Panc1 (cell line): ENCODE measurements around the gene TSHZ2. TPM values are rescaled to one million over a fixed set of nuclear protein-coding genes. Genes with fewer than 3 reads are reported as not detected.

Source experiments
- ATAC-seq: fragments of 200-7000 bp; cut with Tn5 transposase; 2 replicates; pipeline ENCODE4 v1.9.1; 2020; ENCODE audit warnings: mild to moderate bottlenecking, moderate library complexity
- BruUV-seq: library from RNA; stranded (reverse); fragments of 400-500 nt; replicated peaks from 2 replicates; lab custom pipeline; 2021; lab: Mats Ljungman, UMichigan
- CTCF ChIA-PET: fragments of 300-600 bp; sonication (Branson Sonifier 250); formaldehyde crosslinking; loops from one replicate; lab custom pipeline; 2022; ENCODE audit warnings: antibody characterized with exemption; lab: Charles Lee
- POLR2A ChIA-PET: fragments of 300-600 bp; sonication (Branson Sonifier 250); formaldehyde crosslinking; loops from one replicate; lab custom pipeline; 2022; ENCODE audit warnings: antibody characterized with exemption; lab: Charles Lee
- DNase-seq: peaks from one replicate; pipeline ENCODE4 v3.0.0-alpha.2; 2010; ENCODE audit warnings: low read depth, low spot score
- H3K27ac ChIP-seq: 2 replicates; pipeline ENCODE4 v1.5.1; 2011; ENCODE audit warnings: mild to moderate bottlenecking, low read length, inconsistent platforms
- H3K27me3 ChIP-seq: fragments of 200-500 bp; sonication (Bioruptor generic); 2 replicates; pipeline ENCODE4 v1.6.0; 2014; ENCODE audit warnings: low read length, inconsistent platforms; ENCODE audit not compliant: control insufficient read depth, insufficient read depth
- H3K36me3 ChIP-seq: fragments of 200-500 bp; sonication (Bioruptor generic); 2 replicates; pipeline ENCODE4 v1.5.1; 2014; ENCODE audit warnings: inconsistent platforms, mild to moderate bottlenecking, low read length, moderate library complexity; ENCODE audit not compliant: control insufficient read depth, insufficient read depth
- H3K4me1 ChIP-seq: 2 replicates; pipeline ENCODE4 v1.5.1; 2011; ENCODE audit warnings: inconsistent platforms, mild to moderate bottlenecking, low read length, moderate library complexity; ENCODE audit not compliant: control insufficient read depth, insufficient read depth
- H3K4me3 ChIP-seq, 2 experiments: 2 replicates each; pipeline ENCODE4 v1.5.1; 2011 to 2012; ENCODE audit warnings: low read depth in 2 of 2, low read length in 2 of 2, mild to moderate bottlenecking in 2 of 2, inconsistent platforms in 1 of 2, moderate library complexity in 1 of 2
- H3K9me3 ChIP-seq: fragments of 200-500 bp; sonication (Bioruptor generic); 2 replicates; pipeline ENCODE4 v1.5.1; 2014; ENCODE audit warnings: low read depth, mild to moderate bottlenecking, inconsistent platforms, low read length, moderate library complexity; ENCODE audit not compliant: control insufficient read depth, insufficient read depth
- POLR2AphosphoS5 ChIP-seq: IDR thresholded peaks from 2 replicates; pipeline ENCODE4 v1.6.1; 2012; ENCODE audit warnings: mild to moderate bottlenecking, low read depth, low read length, moderate library complexity
- SIN3A ChIP-seq: IDR thresholded peaks from 2 replicates; pipeline ENCODE4 v1.6.1; 2012; ENCODE audit warnings: low read depth, mild to moderate bottlenecking, low read length, moderate library complexity, borderline replicate concordance; ENCODE audit not compliant: insufficient read depth
- TCF7L2 ChIP-seq: IDR thresholded peaks from 2 replicates; pipeline ENCODE4 v1.6.1; 2011; ENCODE audit warnings: mild to moderate bottlenecking, low read depth, low read length, inconsistent platforms
- in situ Hi-C: cut with HindIII; loops from 2 replicates; pipeline ENCODE4 v1.10.0; 2016; ENCODE audit warnings: low sequenced_read_pairs, low pct_unique_long_range_greater_than_20kb
- intact Hi-C: fragments of 100-400 bp; cut with micrococcal nuclease; formaldehyde crosslinking; loops from one replicate; pipeline ENCODE4 v1.10.0; 2022; ENCODE audit not compliant: unreplicated experiment
- total RNA-seq: library from RNA; stranded (reverse); gene quantifications from one replicate; pipeline ENCODE4 v1.2.1, GENCODE V29; 2021; ENCODE audit not compliant: unreplicated experiment
- TF ChIP-seq, protein P1 (sequence below), 2 experiments: IDR thresholded peaks; 2 replicates each; pipeline ENCODE4 v1.6.1; 2011 to 2012; ENCODE audit warnings: low read depth in 2 of 2, control low read depth in 1 of 2, low read length in 1 of 2, mild to moderate bottlenecking in 1 of 2, moderate library complexity in 1 of 2; ENCODE audit not compliant: insufficient read depth in 1 of 2
- TF ChIP-seq, protein P2 (sequence below): fragments of 450-650 bp; IDR thresholded peaks from 2 replicates; pipeline ENCODE4 v1.5.1; 2017; ENCODE audit warnings: mild to moderate bottlenecking

Gene TSHZ2
- total RNA-seq, 1 experiment from 2014 or later = 0.36 TPM

DNA sequence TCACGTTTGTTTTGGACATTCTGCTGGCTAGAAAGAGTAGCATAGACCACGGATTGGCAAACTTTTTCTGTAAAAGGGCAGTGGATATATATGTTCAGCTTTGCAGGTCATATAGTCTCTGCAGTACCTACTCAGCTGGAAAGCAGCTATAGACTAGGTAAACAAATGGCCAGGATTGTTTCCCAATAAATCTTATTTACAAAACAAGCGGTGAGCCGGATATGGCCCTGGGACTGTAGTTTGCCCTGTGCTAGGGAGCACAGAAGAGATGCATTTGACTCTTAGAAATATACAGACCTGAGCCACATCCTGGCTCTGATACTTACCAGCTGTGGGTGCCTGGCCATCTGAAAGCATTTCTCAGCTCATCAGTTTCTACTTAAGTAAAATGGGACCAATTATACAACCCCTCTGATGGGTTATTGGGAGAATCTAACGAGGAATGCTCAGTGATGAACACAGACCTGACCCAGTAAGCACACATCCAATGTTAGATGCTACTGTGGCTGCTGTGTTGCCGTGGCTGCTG lies 120.7 kb downstream of the TSHZ2 start:
- Histone ChIP-seq H3K27ac (no peak overlapping the region), H3K4me1 (no peaks in the 10 kb centered on the region), H3K9me3 (no peaks in the 10 kb centered on the region), H3K36me3 (no peaks in the 10 kb centered on the region), H3K27me3 (no peaks in the 10 kb centered on the region; the same call in 1 of the 2 replicates), H3K4me3 (no peak overlapping the region)
- in situ Hi-C loops (no loop called here), intact Hi-C loops (no loop called here)
- BruUV-seq = no TSS peak
- CTCF ChIA-PET = no interaction called here
- ATAC-seq = no peak
- POLR2A ChIA-PET = no interaction called here
- TF ChIP-seq, protein P1, sequence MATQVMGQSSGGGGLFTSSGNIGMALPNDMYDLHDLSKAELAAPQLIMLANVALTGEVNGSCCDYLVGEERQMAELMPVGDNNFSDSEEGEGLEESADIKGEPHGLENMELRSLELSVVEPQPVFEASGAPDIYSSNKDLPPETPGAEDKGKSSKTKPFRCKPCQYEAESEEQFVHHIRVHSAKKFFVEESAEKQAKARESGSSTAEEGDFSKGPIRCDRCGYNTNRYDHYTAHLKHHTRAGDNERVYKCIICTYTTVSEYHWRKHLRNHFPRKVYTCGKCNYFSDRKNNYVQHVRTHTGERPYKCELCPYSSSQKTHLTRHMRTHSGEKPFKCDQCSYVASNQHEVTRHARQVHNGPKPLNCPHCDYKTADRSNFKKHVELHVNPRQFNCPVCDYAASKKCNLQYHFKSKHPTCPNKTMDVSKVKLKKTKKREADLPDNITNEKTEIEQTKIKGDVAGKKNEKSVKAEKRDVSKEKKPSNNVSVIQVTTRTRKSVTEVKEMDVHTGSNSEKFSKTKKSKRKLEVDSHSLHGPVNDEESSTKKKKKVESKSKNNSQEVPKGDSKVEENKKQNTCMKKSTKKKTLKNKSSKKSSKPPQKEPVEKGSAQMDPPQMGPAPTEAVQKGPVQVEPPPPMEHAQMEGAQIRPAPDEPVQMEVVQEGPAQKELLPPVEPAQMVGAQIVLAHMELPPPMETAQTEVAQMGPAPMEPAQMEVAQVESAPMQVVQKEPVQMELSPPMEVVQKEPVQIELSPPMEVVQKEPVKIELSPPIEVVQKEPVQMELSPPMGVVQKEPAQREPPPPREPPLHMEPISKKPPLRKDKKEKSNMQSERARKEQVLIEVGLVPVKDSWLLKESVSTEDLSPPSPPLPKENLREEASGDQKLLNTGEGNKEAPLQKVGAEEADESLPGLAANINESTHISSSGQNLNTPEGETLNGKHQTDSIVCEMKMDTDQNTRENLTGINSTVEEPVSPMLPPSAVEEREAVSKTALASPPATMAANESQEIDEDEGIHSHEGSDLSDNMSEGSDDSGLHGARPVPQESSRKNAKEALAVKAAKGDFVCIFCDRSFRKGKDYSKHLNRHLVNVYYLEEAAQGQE (IDR thresholded peaks at IDR 0.05; ENCODE audit: insufficient read depth in 1 of 2, low read depth in 2 of 2, low read length in 1 of 2) = no peak
- no peak for TF ChIP-seq TCF7L2
- TF ChIP-seq POLR2AphosphoS5 = no peak
- TF ChIP-seq, protein P2, sequence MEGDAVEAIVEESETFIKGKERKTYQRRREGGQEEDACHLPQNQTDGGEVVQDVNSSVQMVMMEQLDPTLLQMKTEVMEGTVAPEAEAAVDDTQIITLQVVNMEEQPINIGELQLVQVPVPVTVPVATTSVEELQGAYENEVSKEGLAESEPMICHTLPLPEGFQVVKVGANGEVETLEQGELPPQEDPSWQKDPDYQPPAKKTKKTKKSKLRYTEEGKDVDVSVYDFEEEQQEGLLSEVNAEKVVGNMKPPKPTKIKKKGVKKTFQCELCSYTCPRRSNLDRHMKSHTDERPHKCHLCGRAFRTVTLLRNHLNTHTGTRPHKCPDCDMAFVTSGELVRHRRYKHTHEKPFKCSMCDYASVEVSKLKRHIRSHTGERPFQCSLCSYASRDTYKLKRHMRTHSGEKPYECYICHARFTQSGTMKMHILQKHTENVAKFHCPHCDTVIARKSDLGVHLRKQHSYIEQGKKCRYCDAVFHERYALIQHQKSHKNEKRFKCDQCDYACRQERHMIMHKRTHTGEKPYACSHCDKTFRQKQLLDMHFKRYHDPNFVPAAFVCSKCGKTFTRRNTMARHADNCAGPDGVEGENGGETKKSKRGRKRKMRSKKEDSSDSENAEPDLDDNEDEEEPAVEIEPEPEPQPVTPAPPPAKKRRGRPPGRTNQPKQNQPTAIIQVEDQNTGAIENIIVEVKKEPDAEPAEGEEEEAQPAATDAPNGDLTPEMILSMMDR = no peak
- TF ChIP-seq SIN3A = no peak
- DNase-seq = no peak

DNA sequence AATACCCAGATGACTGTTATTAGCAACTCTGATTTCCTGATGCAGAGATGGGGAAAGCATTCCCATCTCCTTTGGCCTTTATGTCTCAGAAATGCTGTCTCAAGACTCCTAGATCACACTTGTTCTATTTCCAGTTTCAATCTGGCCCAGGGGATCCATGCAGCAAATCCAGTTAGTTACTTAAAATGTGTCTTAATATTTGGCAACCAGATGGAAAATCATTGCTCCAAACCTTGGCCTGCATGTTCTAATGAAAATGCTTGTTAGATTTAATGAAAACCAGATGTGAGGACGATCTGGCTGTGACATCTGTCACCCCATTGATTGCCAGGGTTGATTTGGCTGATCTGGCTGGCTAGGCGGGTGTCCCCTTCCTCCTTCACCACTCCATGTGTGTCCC lies 125.2 kb downstream of the TSHZ2 start:
- TF ChIP-seq POLR2AphosphoS5 = no peak
- TF ChIP-seq, protein P2 = no peak
- TF ChIP-seq, protein P1 (IDR thresholded peaks at IDR 0.05; ENCODE audit: insufficient read depth in 1 of 2, low read depth in 2 of 2, low read length in 1 of 2) = no peak
- TF ChIP-seq SIN3A = no peak
- TF ChIP-seq TCF7L2 = no peak
- H3K4me1 ChIP-seq = no peaks in the 10 kb centered on the region
- ATAC-seq (no peak), DNase-seq (no peak)
- no peaks in the 10 kb centered on the region for H3K36me3 ChIP-seq
- H3K4me3 ChIP-seq = no peak overlapping the region
- ChIA-PET POLR2A (no interaction called here), CTCF (no interaction called here)
- in situ Hi-C loops = no loop called here
- no peak overlapping the region for H3K27ac ChIP-seq
- no peaks in the 10 kb centered on the region for H3K9me3 ChIP-seq
- intact Hi-C loops = no loop called here
- no peaks in the 10 kb centered on the region; the same call in 1 of the 2 replicates for H3K27me3 ChIP-seq
- no TSS peak for BruUV-seq
